Keratinocyte (primary cell): ENCODE data around the gene SYCN. TPM values are rescaled to one million over a fixed set of nuclear protein-coding genes. Genes with fewer than 3 reads are reported as not detected.

Experiments
- DNase-seq: peaks from one replicate; pipeline ENCODE4 v3.0.0-alpha.2; 2011; ENCODE audit warnings: low read depth, missing footprints, low spot score
- FAIRE-seq: peaks from 2 replicates; lab custom pipeline; 2011; peaks lifted over from hg19 to GRCh38; lab: Jason Lieb, UNC
- H2AFZ ChIP-seq: 2 replicates; pipeline ENCODE4 v1.6.0; 2012; ENCODE audit warnings: low read length, control low read depth, inconsistent platforms; ENCODE audit not compliant: control insufficient read depth
- H3K27ac ChIP-seq: 2 replicates; pipeline ENCODE4 v1.5.1; 2011; ENCODE audit warnings: low read length; ENCODE audit not compliant: control insufficient read depth, insufficient read depth
- H3K27me3 ChIP-seq: 3 replicates; pipeline ENCODE4 v1.6.0; 2011; ENCODE audit warnings: low read length; ENCODE audit not compliant: control insufficient read depth, insufficient read depth; ENCODE audit errors: extremely low read depth
- H3K36me3 ChIP-seq, 2 experiments: 2 replicates in 1 of 2; 3 replicates in 1 of 2; pipeline ENCODE4 v1.5.1; 2011; ENCODE audit warnings: low read length in 2 of 2, mild to moderate bottlenecking in 1 of 2; ENCODE audit not compliant: control insufficient read depth in 2 of 2, insufficient read depth in 2 of 2; ENCODE audit errors: extremely low read depth in 1 of 2
- H3K4me1 ChIP-seq: 3 replicates; pipeline ENCODE4 v1.5.1; 2011; ENCODE audit warnings: low read length; ENCODE audit not compliant: control insufficient read depth, insufficient read depth; ENCODE audit errors: extremely low read depth
- H3K4me2 ChIP-seq: 3 replicates; pipeline ENCODE4 v1.6.0; 2011; ENCODE audit warnings: low read depth, low read length; ENCODE audit not compliant: control insufficient read depth, insufficient read depth; ENCODE audit errors: extremely low read depth
- H3K4me3 ChIP-seq, 3 experiments: fragments of 200-600 bp in 1 of 3; sonication (generic) in 1 of 3; 2 replicates in 2 of 3; 3 replicates in 1 of 3; pipeline ENCODE4 v1.5.1; 2011 to 2016; ENCODE audit warnings: low read length in 3 of 3, mild to moderate bottlenecking in 3 of 3, control low read depth in 2 of 3, inconsistent platforms in 1 of 3, low read depth in 1 of 3, mixed read lengths in 1 of 3, mixed run types in 1 of 3, moderate library complexity in 1 of 3; ENCODE audit not compliant: control insufficient read depth in 2 of 3, insufficient read depth in 2 of 3; ENCODE audit errors: extremely low read depth in 1 of 3
- H3K79me2 ChIP-seq: 2 replicates; pipeline ENCODE4 v1.6.0; 2012; ENCODE audit warnings: low read length; ENCODE audit not compliant: control insufficient read depth, insufficient read depth
- H3K9ac ChIP-seq: 3 replicates; pipeline ENCODE4 v1.6.0; 2011; ENCODE audit warnings: low read length; ENCODE audit not compliant: control insufficient read depth, insufficient read depth; ENCODE audit errors: extremely low read depth
- H3K9me1 ChIP-seq: 3 replicates; pipeline ENCODE4 v1.6.0; 2011; ENCODE audit warnings: low read length; ENCODE audit not compliant: control insufficient read depth, insufficient read depth; ENCODE audit errors: extremely low read depth
- H3K9me3 ChIP-seq: 2 replicates; pipeline ENCODE4 v1.5.1; 2012; ENCODE audit warnings: low read depth, low read length; ENCODE audit not compliant: control insufficient read depth
- H4K20me1 ChIP-seq: 3 replicates; pipeline ENCODE4 v1.6.0; 2011; ENCODE audit warnings: low read length; ENCODE audit not compliant: control insufficient read depth, insufficient read depth; ENCODE audit errors: extremely low read depth
- EZH2 ChIP-seq: IDR thresholded peaks from one replicate; pipeline ENCODE4 v1.6.1; 2012; ENCODE audit warnings: inconsistent platforms, mild to moderate bottlenecking, low read length, moderate library complexity
- dilution Hi-C: fragments of 300-500 bp; cut with MboI; formaldehyde crosslinking; loops from one replicate; pipeline ENCODE4 v1.7.0; 2020; ENCODE audit warnings: low sequenced_read_pairs; ENCODE audit not compliant: extremely low pct_ligation_motif_present
- polyA plus RNA-seq, 5 experiments: library from polyadenylated mRNA; depleted of rRNA in 3 of 5; stranded (reverse) in 3 of 5; stranded (forward) in 1 of 5; unstranded in 1 of 5; fragments of >200 nt; gene quantifications; 1 replicate in 1 of 5; 2 replicates in 3 of 5; 3 replicates in 1 of 5; pipeline versions ENCODE4 v1.2.1 to v1.2.3, GENCODE V29; 2011 to 2012; ENCODE audit warnings: missing spikeins in 2 of 5, low read depth in 1 of 5, low replicate concordance in 1 of 5
- TF ChIP-seq, protein P1 (sequence below), 3 experiments: IDR thresholded peaks in 1 of 3; conservative IDR thresholded peaks in 1 of 3; optimal IDR thresholded peaks in 1 of 3; 2 replicates in 2 of 3; 3 replicates in 1 of 3; pipeline versions ENCODE3 to v1.5.1; 2011; ENCODE audit warnings: low read length in 3 of 3, mild to moderate bottlenecking in 3 of 3, moderate library complexity in 2 of 3, control low read depth in 1 of 3, inconsistent platforms in 1 of 3; ENCODE audit not compliant: insufficient read depth in 2 of 3; ENCODE audit errors: extremely low read depth in 1 of 3

Gene SYCN
- polyA plus RNA-seq, 1 donor (not counting 4 experiments of a cell fraction or from before 2014, with no cell fraction given) = not detected

DNA sequence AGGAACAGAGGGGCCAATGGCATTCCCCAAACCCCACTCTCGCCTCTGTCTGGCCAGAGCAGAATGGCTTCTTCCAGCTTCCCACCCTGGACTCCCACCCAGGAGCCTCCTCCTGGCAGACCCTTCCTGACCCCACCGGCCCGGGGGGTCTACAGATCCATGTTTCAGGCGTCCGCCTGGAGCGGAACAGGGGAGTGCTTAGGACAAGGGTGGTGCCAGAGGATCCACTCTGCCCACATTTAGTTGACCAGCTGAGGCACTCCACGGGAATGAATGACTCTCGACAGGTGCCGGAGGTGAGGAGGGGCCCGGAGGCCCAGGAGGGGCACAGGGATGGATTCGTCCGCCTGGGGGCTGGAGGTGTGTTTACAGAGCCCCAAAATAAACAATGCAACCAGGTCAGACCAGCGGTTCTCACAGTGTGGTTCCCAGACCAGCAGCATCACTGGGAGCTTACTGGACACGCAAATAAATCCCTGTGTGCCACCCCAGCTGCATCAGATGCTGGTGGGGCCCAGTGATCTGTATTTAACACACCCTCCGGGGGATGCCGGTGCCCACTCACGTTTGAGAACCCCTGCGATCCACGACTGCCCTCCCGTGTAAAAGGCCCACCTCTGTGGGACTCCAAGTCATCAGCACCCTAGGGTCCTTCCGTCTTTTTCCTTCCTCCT, 22.4 kb downstream of the SYCN start:
- Histone ChIP-seq H2AFZ (no peak overlapping the region), H3K36me3 (peaks cover 0 to 15% of the 10 kb centered on the region in 2 experiments), H3K27ac (no peak overlapping the region), H3K4me2 (no peak overlapping the region), H3K9me1 (no peaks in the 10 kb centered on the region), H3K4me3 (no peak overlapping the region), H3K9me3 (no peaks in the 10 kb centered on the region), H3K79me2 (no peaks in the 10 kb centered on the region), H4K20me1 (no peaks in the 10 kb centered on the region), H3K9ac (no peak overlapping the region), H3K4me1 (no peaks in the 10 kb centered on the region), H3K27me3 (no peaks in the 10 kb centered on the region)
- dilution Hi-C loops = no loop called here
- DNase-seq = no peak
- no peak for FAIRE-seq
- TF ChIP-seq, protein P1, sequence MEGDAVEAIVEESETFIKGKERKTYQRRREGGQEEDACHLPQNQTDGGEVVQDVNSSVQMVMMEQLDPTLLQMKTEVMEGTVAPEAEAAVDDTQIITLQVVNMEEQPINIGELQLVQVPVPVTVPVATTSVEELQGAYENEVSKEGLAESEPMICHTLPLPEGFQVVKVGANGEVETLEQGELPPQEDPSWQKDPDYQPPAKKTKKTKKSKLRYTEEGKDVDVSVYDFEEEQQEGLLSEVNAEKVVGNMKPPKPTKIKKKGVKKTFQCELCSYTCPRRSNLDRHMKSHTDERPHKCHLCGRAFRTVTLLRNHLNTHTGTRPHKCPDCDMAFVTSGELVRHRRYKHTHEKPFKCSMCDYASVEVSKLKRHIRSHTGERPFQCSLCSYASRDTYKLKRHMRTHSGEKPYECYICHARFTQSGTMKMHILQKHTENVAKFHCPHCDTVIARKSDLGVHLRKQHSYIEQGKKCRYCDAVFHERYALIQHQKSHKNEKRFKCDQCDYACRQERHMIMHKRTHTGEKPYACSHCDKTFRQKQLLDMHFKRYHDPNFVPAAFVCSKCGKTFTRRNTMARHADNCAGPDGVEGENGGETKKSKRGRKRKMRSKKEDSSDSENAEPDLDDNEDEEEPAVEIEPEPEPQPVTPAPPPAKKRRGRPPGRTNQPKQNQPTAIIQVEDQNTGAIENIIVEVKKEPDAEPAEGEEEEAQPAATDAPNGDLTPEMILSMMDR (optimal IDR thresholded peaks at IDR 0.05 in 1 of 3, IDR thresholded peaks at IDR 0.05 in 1 of 3, conservative IDR thresholded peaks at IDR 0.05 in 1 of 3; ENCODE audit: extremely low read depth in 1 of 3, insufficient read depth in 2 of 3, low read length in 3 of 3) = no peak
- TF ChIP-seq EZH2 = no peak

DNA sequence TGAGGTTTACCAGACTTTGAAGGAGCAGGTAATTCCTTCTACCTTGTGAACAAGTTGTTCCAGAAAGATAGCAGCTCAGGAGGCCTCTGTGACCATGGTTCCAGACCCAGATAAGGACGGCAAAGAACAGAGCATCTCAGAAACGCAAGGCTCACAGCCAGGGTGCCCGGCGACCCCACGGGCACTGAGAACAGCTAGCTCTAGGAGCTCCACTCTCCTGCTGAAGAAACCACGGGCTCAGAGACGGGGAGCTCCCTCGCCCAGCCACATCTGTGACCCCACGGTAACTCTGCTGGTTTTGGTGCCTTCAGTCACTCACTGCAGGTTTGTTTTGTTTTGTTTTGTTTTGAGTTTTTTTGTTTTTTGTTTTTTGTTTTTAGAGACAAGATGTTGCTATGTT, 23.3 kb downstream of the SYCN start:
- Histone ChIP-seq H3K9me3 (no peaks in the 10 kb centered on the region), H3K36me3 (peaks cover 0 to 23% of the 10 kb centered on the region in 2 experiments), H3K9me1 (no peaks in the 10 kb centered on the region), H3K79me2 (no peaks in the 10 kb centered on the region), H3K4me3 (no peak overlapping the region), H3K9ac (no peak overlapping the region), H2AFZ (no peak overlapping the region), H3K4me2 (no peak overlapping the region), H3K4me1 (no peaks in the 10 kb centered on the region), H3K27ac (no peak overlapping the region), H4K20me1 (no peaks in the 10 kb centered on the region), H3K27me3 (no peaks in the 10 kb centered on the region)
- dilution Hi-C loops = no loop called here
- no peak for DNase-seq
- TF ChIP-seq EZH2 = no peak
- TF ChIP-seq, protein P1 (optimal IDR thresholded peaks at IDR 0.05 in 1 of 3, IDR thresholded peaks at IDR 0.05 in 1 of 3, conservative IDR thresholded peaks at IDR 0.05 in 1 of 3; ENCODE audit: extremely low read depth in 1 of 3, insufficient read depth in 2 of 3, low read length in 3 of 3) = no peak
- FAIRE-seq = no peak
